SJCRH30 (cell line): Measurements from ENCODE around the gene ZFAND3. TPM values are rescaled to one million over a fixed set of nuclear protein-coding genes. Genes with fewer than 3 reads are reported as not detected.
"Not testable (repeated sequence)": the region's sequence is repeated elsewhere in the genome, so short reads cannot be mapped to it uniquely, and the experiment has no call there.

ENCODE experiments used
- DNase-seq, 2 experiments: peaks; one replicate each; pipeline ENCODE4 v3.0.0-alpha.2; 2015 to 2020
- H3K27ac ChIP-seq: fragments of 250-450 bp; sonication (Bioruptor Pico); 2 replicates; pipeline ENCODE4 v1.5.1; 2020; ENCODE audit warnings: mild to moderate bottlenecking, moderate library complexity
- H3K27me3 ChIP-seq: fragments of 250-450 bp; sonication (Bioruptor Pico); 2 replicates; pipeline ENCODE4 v1.5.1; 2020; ENCODE audit warnings: mild to moderate bottlenecking, moderate library complexity
- H3K36me3 ChIP-seq: fragments of 250-450 bp; sonication (Bioruptor Pico); 2 replicates; pipeline ENCODE4 v1.5.1; 2020; ENCODE audit warnings: mild to moderate bottlenecking, moderate library complexity
- H3K4me1 ChIP-seq: fragments of 250-450 bp; sonication (Bioruptor Pico); 2 replicates; pipeline ENCODE4 v1.5.1; 2020; ENCODE audit warnings: mild to moderate bottlenecking, moderate library complexity
- H3K4me3 ChIP-seq: fragments of 250-450 bp; sonication (Bioruptor Pico); 2 replicates; pipeline ENCODE4 v1.5.1; 2020; ENCODE audit warnings: mild to moderate bottlenecking, moderate library complexity
- H3K9me3 ChIP-seq: fragments of 250-450 bp; sonication (Bioruptor Pico); replicated peaks from 2 replicates; pipeline ENCODE4 v1.5.1; 2020; ENCODE audit warnings: mild to moderate bottlenecking, moderate library complexity
- total RNA-seq: library from RNA; depleted of rRNA; stranded (reverse); fragments of >200 nt; shearing (Covaris generic); gene quantifications from 2 replicates; pipeline ENCODE4 v1.2.3, GENCODE V29; 2014

The ZFAND3 gene
- total RNA-seq, 1 experiment from 2014 or later = 28.7 TPM

- Histone ChIP-seq H3K27me3 (no peaks in the 10 kb centered on the region), H3K9me3 (no peaks in the 10 kb centered on the region), H3K36me3 (no peaks in the 10 kb centered on the region; the same call in 1 of the 2 replicates), H3K4me3 (no peak overlapping the region), H3K4me1 (no peaks in the 10 kb centered on the region), H3K27ac (no peak overlapping the region)
- DNase-seq = peak; percentile 5 to 17
These were observed 291.0 kb downstream of the ZFAND3 start for GRCh38 chr6:38110481-38110971.

- no peak for DNase-seq
- no peaks in the 10 kb centered on the region for H3K9me3 ChIP-seq
These were observed 292.7 kb downstream of the ZFAND3 start for GRCh38 chr6:38112181-38112580.

GRCh38 chr6:38113825-38114576 lies 294.5 kb downstream of the ZFAND3 start:
- no peak overlapping the region for H3K4me3 ChIP-seq
- H3K27ac ChIP-seq = no peak overlapping the region
- peak in 1 of 2 experiments; percentile 11 for DNase-seq
- H3K4me1 ChIP-seq = no peaks in the 10 kb centered on the region
- H3K36me3 ChIP-seq = no peaks in the 10 kb centered on the region
- no peaks in the 10 kb centered on the region for H3K9me3 ChIP-seq
- H3K27me3 ChIP-seq = no peaks in the 10 kb centered on the region

More at GRCh38 chr6:38112181-38112580, 292.7 kb downstream of the ZFAND3 start:
- Histone ChIP-seq H3K4me1 (no peaks in the 10 kb centered on the region), H3K27me3 (no peaks in the 10 kb centered on the region), H3K27ac (no peak overlapping the region), H3K36me3 (no peaks in the 10 kb centered on the region; the same call in 1 of the 2 replicates), H3K4me3 (no peak overlapping the region)

GRCh38 chr6:38114976-38115625 lies 295.6 kb downstream of the ZFAND3 start:
- no peak overlapping the region for H3K4me3 ChIP-seq
- no peaks in the 10 kb centered on the region for H3K4me1 ChIP-seq
- H3K36me3 ChIP-seq = no peaks in the 10 kb centered on the region
- no peaks in the 10 kb centered on the region for H3K9me3 ChIP-seq
- no peak overlapping the region for H3K27ac ChIP-seq
- no peaks in the 10 kb centered on the region for H3K27me3 ChIP-seq
- no peak for DNase-seq

- Histone ChIP-seq H3K27me3 (no peaks in the 10 kb centered on the region), H3K4me1 (no peaks in the 10 kb centered on the region), H3K9me3 (no peaks in the 10 kb centered on the region), H3K4me3 (no peak overlapping the region), H3K36me3 (no peaks in the 10 kb centered on the region), H3K27ac (no peak overlapping the region)
- no peak for DNase-seq
These were observed 296.1 kb downstream of the ZFAND3 start for GRCh38 chr6:38115626-38116008.

- H3K4me3 ChIP-seq = no peak overlapping the region
- H3K36me3 ChIP-seq = no peaks in the 10 kb centered on the region
- no peaks in the 10 kb centered on the region for H3K27me3 ChIP-seq
- no peaks in the 10 kb centered on the region for H3K4me1 ChIP-seq
- H3K9me3 ChIP-seq = no peaks in the 10 kb centered on the region
- DNase-seq = no peak
- H3K27ac ChIP-seq = no peak overlapping the region
These were observed 296.7 kb downstream of the ZFAND3 start for GRCh38 chr6:38116248-38116647.

GRCh38 chr6:38117281-38117680 lies 297.8 kb downstream of the ZFAND3 start:
- Histone ChIP-seq H3K4me3 (no peak overlapping the region), H3K27me3 (no peaks in the 10 kb centered on the region), H3K4me1 (no peaks in the 10 kb centered on the region), H3K27ac (no peak overlapping the region), H3K36me3 (peaks cover 2% of the 10 kb centered on the region; the same call in 1 of the 2 replicates), H3K9me3 (no peaks in the 10 kb centered on the region)
- no peak for DNase-seq

GRCh38 chr6:38118791-38119365 lies 299.4 kb downstream of the ZFAND3 start:
- Histone ChIP-seq H3K9me3 (no peaks in the 10 kb centered on the region), H3K4me1 (no peaks in the 10 kb centered on the region), H3K36me3 (peaks cover 7% of the 10 kb centered on the region; the same call in 1 of the 2 replicates), H3K4me3 (no peak overlapping the region), H3K27ac (no peak overlapping the region), H3K27me3 (no peaks in the 10 kb centered on the region)
- DNase-seq = no peak

GRCh38 chr6:38119516-38119915 lies 300.0 kb downstream of the ZFAND3 start:
- H3K36me3 ChIP-seq = peaks cover 7% of the 10 kb centered on the region; the same call in 1 of the 2 replicates
- no peaks in the 10 kb centered on the region for H3K27me3 ChIP-seq

GRCh38 chr6:38124224-38124926 lies 304.8 kb downstream of the ZFAND3 start:
- not testable (repeated sequence) for H3K27ac ChIP-seq, H3K9me3 ChIP-seq, DNase-seq, H3K27me3 ChIP-seq, H3K4me3 ChIP-seq, H3K4me1 ChIP-seq, H3K36me3 ChIP-seq

More at GRCh38 chr6:38119516-38119915, 300.0 kb downstream of the ZFAND3 start:
- H3K4me1 ChIP-seq = no peaks in the 10 kb centered on the region
- no peak overlapping the region for H3K27ac ChIP-seq
- DNase-seq = no peak
- no peak overlapping the region for H3K4me3 ChIP-seq
- H3K9me3 ChIP-seq = no peaks in the 10 kb centered on the region

GRCh38 chr6:38127284-38127683 lies 307.8 kb downstream of the ZFAND3 start:
- Histone ChIP-seq H3K36me3 (peaks cover 7% of the 10 kb centered on the region), H3K4me3 (no peak overlapping the region), H3K9me3 (peaks cover 4% of the 10 kb centered on the region; the same call in 1 of the 2 replicates), H3K27ac (no peak overlapping the region), H3K27me3 (no peaks in the 10 kb centered on the region), H3K4me1 (no peaks in the 10 kb centered on the region)
- no peak for DNase-seq

- no peaks in the 10 kb centered on the region for H3K27me3 ChIP-seq
- H3K27ac ChIP-seq = no peak overlapping the region
- H3K36me3 ChIP-seq = peaks cover 2% of the 10 kb centered on the region
- no peak for DNase-seq
- no peak overlapping the region for H3K4me3 ChIP-seq
- H3K9me3 ChIP-seq = peaks cover 4% of the 10 kb centered on the region; the same call in 1 of the 2 replicates
- H3K4me1 ChIP-seq = no peaks in the 10 kb centered on the region
These were observed 312.0 kb downstream of the ZFAND3 start for GRCh38 chr6:38131527-38131965.

- no peak overlapping the region for H3K4me3 ChIP-seq
- no peak overlapping the region for H3K27ac ChIP-seq
- no peaks in the 10 kb centered on the region for H3K4me1 ChIP-seq
- H3K27me3 ChIP-seq = no peaks in the 10 kb centered on the region
- DNase-seq = no peak
- no peaks in the 10 kb centered on the region; the same call in 1 of the 2 replicates for H3K9me3 ChIP-seq
- peaks cover 2% of the 10 kb centered on the region; the same call in 1 of the 2 replicates for H3K36me3 ChIP-seq
These were observed 314.6 kb downstream of the ZFAND3 start for GRCh38 chr6:38133932-38134703.

- Histone ChIP-seq H3K4me1 (no peaks in the 10 kb centered on the region), H3K27me3 (no peaks in the 10 kb centered on the region), H3K9me3 (no peaks in the 10 kb centered on the region; the same call in 1 of the 2 replicates), H3K4me3 (no peak overlapping the region), H3K36me3 (peaks cover 2% of the 10 kb centered on the region; the same call in 1 of the 2 replicates), H3K27ac (no peak overlapping the region)
- DNase-seq = no peak
These were observed 315.2 kb downstream of the ZFAND3 start for GRCh38 chr6:38134704-38135088.
